ENCODE measurements around the gene IFNA13.

DNA sequence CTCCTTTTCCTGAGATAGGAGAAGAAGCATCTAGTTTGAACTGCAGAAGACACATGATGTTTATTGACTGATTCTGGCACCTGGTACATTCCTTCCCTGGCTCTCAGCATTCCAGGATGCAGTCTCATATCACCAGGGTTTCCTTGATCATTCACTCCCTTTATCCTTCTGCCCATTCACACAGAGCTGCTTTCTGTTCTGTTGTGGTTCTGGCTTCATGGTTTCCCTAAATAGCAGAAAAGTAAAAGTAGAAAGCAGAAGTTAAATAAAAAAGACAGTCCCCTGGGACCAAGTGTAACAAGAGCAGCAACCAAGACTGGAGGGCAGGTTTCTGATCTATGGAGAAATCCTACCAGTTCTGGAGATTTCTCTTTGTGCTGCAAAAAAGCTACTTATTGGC lies 44.2 kb upstream of the IFNA13 start:
- TF ChIP-seq CTCF (IDR thresholded peaks at IDR 0.05; ENCODE audit: extremely low read depth in 1 of 2, insufficient read depth in 1 of 2, low read depth in 1 of 2, low read length in 2 of 2) = no peak
- TF ChIP-seq MYC (IDR thresholded peaks at IDR 0.05; ENCODE audit: low read depth, low read length) = no peak
- no peak for TF ChIP-seq POLR2A (IDR thresholded peaks at IDR 0.05; ENCODE audit: low read depth, low read length)
- TF ChIP-seq EZH2 (IDR thresholded peaks at IDR 0.05; ENCODE audit: borderline replicate concordance, low read depth, low read length, severe bottlenecking) = no peak
- no peak for TF ChIP-seq POLR2AphosphoS5 (IDR thresholded peaks at IDR 0.05; ENCODE audit: insufficient read depth, low read depth, low read length)
